GM12874 (cell line): ENCODE measurements around the gene TDP1.

Experiments used
- TF ChIP-seq, protein P1 (sequence below): IDR thresholded peaks from 2 replicates; pipeline ENCODE4 v1.5.1; 2011; ENCODE audit warnings: low read depth, mild to moderate bottlenecking, control low read depth, low read length, moderate library complexity; ENCODE audit not compliant: insufficient read depth

The TDP1 gene

DNA sequence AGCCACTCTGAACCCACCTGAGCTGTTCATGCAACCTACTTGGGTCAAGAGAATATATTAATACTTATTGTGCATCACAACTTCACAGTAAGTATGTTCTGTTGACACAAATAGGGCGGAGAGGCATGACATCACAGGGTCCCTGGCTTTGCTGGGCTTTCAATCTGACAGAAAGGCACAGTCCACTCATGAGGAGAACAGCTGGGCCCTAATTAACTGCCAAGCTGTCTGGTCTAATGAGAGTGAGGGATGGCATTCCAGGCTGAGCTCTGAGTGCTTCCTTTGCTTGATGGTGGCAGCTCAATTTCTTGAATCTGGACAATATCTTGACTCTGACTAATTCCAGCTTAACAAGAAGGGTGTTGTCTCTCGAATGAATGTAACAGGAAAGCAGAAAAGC, 3.2 kb upstream of the TDP1 start:
- TF ChIP-seq, protein P1, sequence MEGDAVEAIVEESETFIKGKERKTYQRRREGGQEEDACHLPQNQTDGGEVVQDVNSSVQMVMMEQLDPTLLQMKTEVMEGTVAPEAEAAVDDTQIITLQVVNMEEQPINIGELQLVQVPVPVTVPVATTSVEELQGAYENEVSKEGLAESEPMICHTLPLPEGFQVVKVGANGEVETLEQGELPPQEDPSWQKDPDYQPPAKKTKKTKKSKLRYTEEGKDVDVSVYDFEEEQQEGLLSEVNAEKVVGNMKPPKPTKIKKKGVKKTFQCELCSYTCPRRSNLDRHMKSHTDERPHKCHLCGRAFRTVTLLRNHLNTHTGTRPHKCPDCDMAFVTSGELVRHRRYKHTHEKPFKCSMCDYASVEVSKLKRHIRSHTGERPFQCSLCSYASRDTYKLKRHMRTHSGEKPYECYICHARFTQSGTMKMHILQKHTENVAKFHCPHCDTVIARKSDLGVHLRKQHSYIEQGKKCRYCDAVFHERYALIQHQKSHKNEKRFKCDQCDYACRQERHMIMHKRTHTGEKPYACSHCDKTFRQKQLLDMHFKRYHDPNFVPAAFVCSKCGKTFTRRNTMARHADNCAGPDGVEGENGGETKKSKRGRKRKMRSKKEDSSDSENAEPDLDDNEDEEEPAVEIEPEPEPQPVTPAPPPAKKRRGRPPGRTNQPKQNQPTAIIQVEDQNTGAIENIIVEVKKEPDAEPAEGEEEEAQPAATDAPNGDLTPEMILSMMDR: no peak

DNA sequence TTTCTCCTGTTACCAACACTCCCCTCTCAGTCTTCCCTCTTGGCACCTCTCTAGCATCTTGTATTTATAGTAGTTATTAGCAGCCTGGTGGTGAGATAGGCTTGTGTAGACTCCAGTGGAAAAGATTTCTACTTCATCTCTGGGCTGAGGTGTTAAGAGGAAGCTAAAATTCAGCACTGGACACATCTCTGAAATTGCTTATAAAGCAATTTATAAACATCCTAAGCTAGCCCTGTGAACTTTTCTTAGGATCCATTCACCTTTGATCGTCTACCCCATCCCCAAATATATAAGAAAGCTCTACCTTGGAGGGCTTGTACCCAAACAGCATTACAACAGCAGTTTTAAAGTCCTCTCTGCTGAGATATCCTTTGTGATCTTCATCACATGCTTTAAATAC, 2.1 kb upstream of the TDP1 start:
- TF ChIP-seq, protein P1: no peak

DNA sequence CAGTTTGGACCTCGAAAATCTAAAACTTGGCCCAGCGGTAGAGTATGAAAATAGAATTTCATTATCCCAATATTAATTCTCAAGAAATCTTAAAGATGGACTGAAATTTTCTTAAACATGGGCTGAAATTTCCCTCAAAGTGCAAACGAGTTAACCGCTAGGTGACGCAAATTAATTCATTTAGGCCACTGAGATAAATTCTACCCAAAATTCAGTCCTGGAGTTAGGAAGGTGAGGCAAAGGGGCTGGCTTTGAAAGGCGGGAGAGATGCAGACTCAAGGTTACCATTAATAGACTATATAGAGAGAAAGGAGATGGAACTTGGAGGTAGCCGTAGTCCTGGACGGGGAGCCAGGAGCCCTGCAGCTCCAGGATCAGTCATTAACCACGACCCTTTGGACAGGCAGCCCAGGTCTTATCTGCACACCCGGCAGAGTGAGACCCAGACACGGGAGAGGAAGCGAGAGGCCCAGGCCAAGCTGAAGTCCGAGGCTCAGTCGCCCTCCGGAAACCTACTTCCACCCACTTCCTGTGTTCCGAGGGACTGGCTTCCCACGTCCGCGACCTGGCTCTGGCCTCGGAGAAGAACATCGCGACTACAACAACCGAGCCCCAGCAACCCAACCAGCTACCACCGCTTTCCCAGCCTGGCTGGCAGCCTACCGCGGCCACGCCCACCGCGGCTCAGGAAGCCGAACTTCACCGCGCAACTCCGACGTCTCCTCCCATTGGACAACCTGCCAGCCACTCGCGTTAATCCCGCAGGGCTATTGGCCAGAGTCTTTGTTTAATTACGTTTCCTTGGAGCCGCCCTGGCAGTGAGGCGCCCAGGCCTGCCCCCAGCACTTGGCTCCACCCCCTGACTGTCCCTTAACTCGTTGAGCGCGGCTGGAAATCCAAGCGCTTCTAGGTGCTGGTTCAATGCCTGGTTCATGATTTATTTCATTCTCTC, 1.4 kb upstream of the TDP1 start, which contains the start of gene EFCAB11:
TSS of gene EFCAB11 (minus strand) at position 661 of the 952 bp plus-strand sequence. CDS start at position 591, 70 bp downstream.
- TF ChIP-seq, protein P1: no peak

DNA sequence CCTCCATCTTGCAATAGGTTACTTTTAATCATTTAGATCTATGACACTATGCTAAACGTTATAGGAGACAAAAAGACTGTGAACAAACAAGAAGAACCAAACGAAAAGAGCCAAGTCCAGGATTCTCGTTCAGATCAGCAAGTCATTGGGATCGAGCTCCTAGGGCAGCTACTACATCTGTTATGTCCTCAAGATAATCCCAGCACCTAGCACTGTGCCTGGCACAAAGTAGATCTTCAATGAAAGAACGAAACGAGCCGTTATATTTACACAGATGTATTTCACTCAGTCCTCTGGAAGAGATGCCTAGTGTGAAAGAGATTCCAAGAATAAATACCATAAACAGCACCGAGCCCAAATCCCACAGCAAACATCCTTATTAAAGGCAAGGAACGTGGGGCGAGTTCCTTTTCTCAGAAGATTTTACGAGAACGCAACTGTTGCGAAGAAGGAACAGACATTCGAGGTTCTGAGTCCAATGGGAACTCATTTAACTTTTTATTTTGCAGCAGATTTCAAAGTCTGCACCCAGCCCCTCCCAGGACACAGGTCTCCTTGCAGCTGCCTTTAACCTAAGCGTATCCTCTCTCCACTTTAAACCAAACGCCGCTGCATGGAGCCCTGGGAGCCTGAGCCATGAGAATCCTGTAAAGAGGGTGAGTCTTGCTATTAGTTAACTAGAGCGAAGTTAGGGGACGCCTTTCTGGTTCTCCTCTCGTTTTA, 544 bp upstream of the TDP1 start:
- TF ChIP-seq, protein P1: no peak

DNA sequence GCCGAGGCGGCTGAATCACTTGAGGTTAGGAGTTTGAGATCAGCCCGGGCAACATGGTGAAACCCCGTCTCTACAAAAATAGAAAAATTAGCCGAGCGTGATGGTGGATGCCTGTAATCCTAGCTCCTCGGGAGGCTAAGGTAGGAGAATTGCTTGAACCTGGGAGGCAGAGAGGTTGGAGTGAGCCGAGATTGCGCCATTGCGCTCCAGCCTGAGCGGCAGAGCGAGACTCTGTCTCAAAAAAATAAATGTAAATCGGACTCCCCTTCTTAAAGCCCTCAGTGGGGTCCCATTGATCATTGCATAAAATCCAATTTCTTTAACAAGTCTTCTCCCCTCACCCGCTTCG, 908 bp downstream of the TDP1 start:
- TF ChIP-seq, protein P1: no peak

DNA sequence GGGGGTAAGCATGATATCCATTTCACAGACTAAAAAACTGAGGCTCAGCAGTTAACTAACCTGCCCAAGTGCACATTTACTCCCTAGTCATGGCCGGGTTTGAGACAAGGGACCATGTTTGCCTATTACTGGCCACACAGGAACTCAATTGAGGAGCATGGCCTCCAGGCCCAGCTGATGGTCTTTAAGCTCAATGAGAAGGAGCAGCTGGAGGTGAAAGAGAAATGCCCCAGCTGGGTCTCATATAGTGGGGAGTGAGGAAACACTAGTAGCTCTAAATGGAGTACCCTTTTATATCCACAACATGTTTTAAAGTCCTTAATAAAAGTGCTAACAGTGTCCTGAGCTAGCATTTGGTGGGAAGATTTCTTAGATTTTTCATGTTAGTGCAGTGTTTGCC, 1.6 kb downstream of the TDP1 start:
- TF ChIP-seq, protein P1: no peak

DNA sequence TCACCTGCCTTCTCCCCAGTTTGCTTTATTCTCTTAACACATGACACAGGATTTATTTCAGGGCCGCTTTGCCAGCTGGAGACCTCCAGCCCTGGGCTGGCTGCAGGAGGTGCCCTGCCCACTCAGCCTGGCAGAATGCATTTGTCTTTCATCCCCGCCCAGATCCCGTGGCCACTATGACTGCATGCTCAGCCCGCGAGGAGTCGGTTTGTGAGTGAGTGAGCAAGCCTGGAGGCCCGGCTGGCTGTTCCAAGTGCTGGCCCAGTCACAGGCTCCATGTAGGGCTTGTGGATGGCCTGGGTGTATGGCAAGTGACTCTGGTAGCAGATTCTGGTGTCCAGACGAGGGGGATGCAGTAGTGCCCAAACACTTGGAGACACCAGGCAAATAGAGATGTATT, 2.1 kb downstream of the TDP1 start:
- TF ChIP-seq, protein P1: no peak
